GM12878 (cell line): ENCODE data around the gene DHX40. TPM values are rescaled to one million over a fixed set of nuclear protein-coding genes. Genes with fewer than 3 reads are reported as not detected.

Experiments
- ATAC-seq: fragments of 200-7000 bp; cut with Tn5 transposase; 3 replicates; pipeline ENCODE4 v1.9.1; 2020; ENCODE audit warnings: mild to moderate bottlenecking, moderate library complexity
- BruUV-seq: library from RNA; stranded (reverse); fragments of 400-500 nt; replicated peaks from 2 replicates; lab custom pipeline; 2021; lab: Mats Ljungman, UMichigan
- CTCF ChIA-PET: fragments of 300-600 bp; sonication (Branson Sonifier 250); formaldehyde crosslinking; extraction: SDS; loops from one replicate; lab custom pipeline; 2021; ENCODE audit warnings: inconsistent platforms; lab: Yijun Ruan, JAX
- POLR2A ChIA-PET: fragments of 350-600 bp; formaldehyde crosslinking; extraction: SDS; loops from one replicate; lab custom pipeline; 2021; ENCODE audit warnings: inconsistent platforms; lab: Charles Lee
- RAD21 ChIA-PET: fragments of 300-600 bp; sonication (Branson Sonifier 250); formaldehyde crosslinking; loops from one replicate; lab custom pipeline; 2023; ENCODE audit warnings: antibody characterized with exemption; ENCODE audit not compliant: unreplicated experiment; lab: Charles Lee
- SMC1A ChIA-PET: fragments of 300-600 bp; sonication (Branson Sonifier 250); formaldehyde crosslinking; loops from one replicate; lab custom pipeline; 2023; ENCODE audit not compliant: unreplicated experiment, uncharacterized antibody; lab: Charles Lee
- DNase-seq: peaks from one replicate; pipeline ENCODE4 v3.0.0-alpha.2; 2011; ENCODE audit warnings: low read depth, low spot score
- FAIRE-seq: peaks from 3 replicates; lab custom pipeline; 2011; peaks lifted over from hg19 to GRCh38; lab: Jason Lieb, UNC
- H2AFZ ChIP-seq: 2 replicates; pipeline ENCODE4 v1.6.0; 2011; ENCODE audit warnings: low read depth, low read length, control low read depth; ENCODE audit not compliant: control insufficient read depth
- H3K27ac ChIP-seq: 2 replicates; pipeline ENCODE4 v1.5.1; 2011; ENCODE audit warnings: control low read depth; ENCODE audit not compliant: control insufficient read depth, insufficient read depth
- H3K27me3 ChIP-seq, 2 experiments: replicated peaks in 1 of 2; 2 replicates each; pipeline versions ENCODE4 v1.6.0 to v1.6.1; 2011; ENCODE audit warnings: low read length in 1 of 2; ENCODE audit not compliant: control insufficient read depth in 2 of 2, insufficient read depth in 2 of 2
- H3K36me3 ChIP-seq, 2 experiments: 2 replicates each; pipeline ENCODE4 v1.5.1; 2011; ENCODE audit warnings: low read length in 1 of 2; ENCODE audit not compliant: control insufficient read depth in 2 of 2, insufficient read depth in 2 of 2
- H3K4me1 ChIP-seq: 2 replicates; pipeline ENCODE4 v1.6.1; 2011; ENCODE audit warnings: mild to moderate bottlenecking, low read length, moderate library complexity, mixed read lengths; ENCODE audit not compliant: control insufficient read depth, insufficient read depth
- H3K4me2 ChIP-seq: 2 replicates; pipeline ENCODE4 v1.6.0; 2011; ENCODE audit warnings: control low read depth; ENCODE audit not compliant: control insufficient read depth, insufficient read depth
- H3K4me3 ChIP-seq: fragments of 200-600 bp; sonication (generic); 2 replicates; pipeline ENCODE4 v1.5.1; 2016
- H3K79me2 ChIP-seq: 2 replicates; pipeline ENCODE4 v1.6.0; 2011; ENCODE audit warnings: low read length; ENCODE audit not compliant: control insufficient read depth, insufficient read depth
- H3K9ac ChIP-seq: 2 replicates; pipeline ENCODE4 v1.8.0; 2011; ENCODE audit warnings: low read length, control low read depth, mixed read lengths; ENCODE audit not compliant: control insufficient read depth, insufficient read depth
- H3K9me3 ChIP-seq: replicated peaks from 3 replicates; pipeline ENCODE4 v1.5.1; 2011; ENCODE audit warnings: mild to moderate bottlenecking, low read length; ENCODE audit not compliant: control insufficient read depth, insufficient read depth
- H4K20me1 ChIP-seq: 2 replicates; pipeline ENCODE4 v1.6.0; 2011; ENCODE audit not compliant: control insufficient read depth, insufficient read depth
- BCL11A ChIP-seq: IDR thresholded peaks from 2 replicates; pipeline ENCODE4 v1.6.1; 2011; ENCODE audit warnings: low read depth, low read length
- CBX3 ChIP-seq: fragments of 200-600 bp; sonication (generic); IDR thresholded peaks from 2 replicates; pipeline ENCODE4 v1.6.1; 2016; ENCODE audit warnings: low read depth, borderline replicate concordance
- CREB1 ChIP-seq: IDR thresholded peaks from 2 replicates; pipeline ENCODE4 v1.6.1; 2012; ENCODE audit warnings: low read depth, mild to moderate bottlenecking, inconsistent platforms
- DPF2 ChIP-seq: fragments of 450-650 bp; IDR thresholded peaks from 2 replicates; pipeline ENCODE4 v1.6.1; 2017; ENCODE audit warnings: mild to moderate bottlenecking
- EP300 ChIP-seq, 2 experiments: fragments of 150-350 bp in 1 of 2; IDR thresholded peaks; 2 replicates each; pipeline ENCODE4 v1.6.1; 2011 to 2012; ENCODE audit warnings: low read depth in 2 of 2, low read length in 2 of 2, borderline replicate concordance in 1 of 2, improper control_type of control experiment in 1 of 2, inconsistent platforms in 1 of 2; ENCODE audit not compliant: control insufficient read depth in 1 of 2
- FOXK2 ChIP-seq: fragments of 450-650 bp; IDR thresholded peaks from 2 replicates; pipeline ENCODE4 v1.6.1; 2017; ENCODE audit warnings: mild to moderate bottlenecking, moderate library complexity
- HDAC6 ChIP-seq: fragments of 200-600 bp; sonication (generic); IDR thresholded peaks from one replicate; pipeline ENCODE4 v1.8.0; 2017; ENCODE audit warnings: antibody characterized with exemption; ENCODE audit not compliant: unreplicated experiment
- IKZF2 ChIP-seq, 2 experiments: fragments of 450-650 bp; IDR thresholded peaks; 2 replicates each; pipeline ENCODE4 v1.6.1; 2017; ENCODE audit warnings: mild to moderate bottlenecking in 2 of 2, moderate library complexity in 2 of 2
- MEF2B ChIP-seq: fragments of 450-650 bp; IDR thresholded peaks from 2 replicates; pipeline ENCODE4 v1.6.1; 2018; ENCODE audit warnings: mild to moderate bottlenecking, moderate library complexity; ENCODE audit not compliant: partially characterized antibody, poor library complexity, severe bottlenecking
- MYB ChIP-seq: fragments of 150-350 bp; IDR thresholded peaks from 2 replicates; pipeline ENCODE4 v1.6.1; 2014; ENCODE audit warnings: mild to moderate bottlenecking, low read depth, low read length, borderline replicate concordance
- NFIC ChIP-seq: IDR thresholded peaks from 2 replicates; pipeline ENCODE4 v1.6.1; 2012; ENCODE audit warnings: low read depth, mild to moderate bottlenecking, inconsistent platforms, low read length, moderate library complexity
- NFYA ChIP-seq: IDR thresholded peaks from 2 replicates; pipeline ENCODE4 v1.6.1; 2011; ENCODE audit warnings: low read depth, mild to moderate bottlenecking, low read length, improper control_type of control experiment, borderline replicate concordance
- NRF1 ChIP-seq: conservative IDR thresholded peaks from 2 replicates; pipeline ENCODE4 v1.6.1; 2011; ENCODE audit warnings: mild to moderate bottlenecking, low read depth, low read length, improper control_type of control experiment
- RAD21 ChIP-seq: IDR thresholded peaks from 2 replicates; pipeline ENCODE4 v1.6.1; 2011; ENCODE audit warnings: mild to moderate bottlenecking, low read depth, low read length, moderate library complexity; ENCODE audit not compliant: insufficient read depth
- SIN3A ChIP-seq: IDR thresholded peaks from 2 replicates; pipeline ENCODE4 v1.6.1; 2012; ENCODE audit warnings: low read depth, low read length, improper control_type of control experiment
- WGBS: methylation state at CpG from one replicate; pipeline ENCODE4 v1.1.6; 2016; ENCODE audit warnings: low lambda C conversion rate; ENCODE audit not compliant: insufficient replicate concordance, insufficient coverage; ENCODE audit errors: missing lambda C conversion rate; 5-methylcytosine and 5-hydroxymethylcytosine counted together
- in situ Hi-C: fragments of 300-500 bp; cut with MboI; formaldehyde crosslinking; loops from 9 replicates; pipeline ENCODE4 v1.14.3; 2018; ENCODE audit warnings: mixed read lengths
- intact Hi-C: fragments of 100-400 bp; cut with micrococcal nuclease; formaldehyde crosslinking; loops from one replicate; pipeline ENCODE4 v1.14.2; 2022; ENCODE audit not compliant: unreplicated experiment
- polyA plus RNA-seq, 11 experiments: library from polyadenylated mRNA; depleted of rRNA in 4 of 11; unstranded in 6 of 11; stranded (reverse) in 5 of 11; fragments of >200 nt; fragmentation: Nextera tagmentation in 4 of 11; fragmentation: Illumina TruSeq in 1 of 11; extraction: Ambion mirVana in 4 of 11; extraction: Trizol in 1 of 11; gene quantifications; 1 replicate in 1 of 11; 2 replicates in 10 of 11; pipeline versions ENCODE4 v1.2.1 to v1.2.3, GENCODE V29; 2011 to 2016; ENCODE audit warnings: inconsistent platforms in 2 of 11, missing spikeins in 2 of 11, low read depth in 1 of 11
- total RNA-seq, 4 experiments: library from RNA; depleted of rRNA in 3 of 4; stranded (reverse); fragments of >200 nt in 3 of 4; fragmentation: Illumina TruSeq in 1 of 4; extraction: Trizol in 1 of 4; gene quantifications; 2 replicates each; pipeline versions ENCODE4 v1.2.1 to v1.2.3, GENCODE V29; 2013 to 2021
- TF ChIP-seq, protein P1 (sequence below): fragments of 450-650 bp; IDR thresholded peaks from 2 replicates; pipeline ENCODE4 v1.6.1; 2017; ENCODE audit warnings: low read depth, mild to moderate bottlenecking, moderate library complexity
- TF ChIP-seq, protein P2 (sequence below): fragments of 450-650 bp; IDR thresholded peaks from 2 replicates; pipeline ENCODE4 v1.6.1; 2018; ENCODE audit warnings: borderline replicate concordance, mild to moderate bottlenecking; ENCODE audit not compliant: partially characterized antibody
- TF ChIP-seq, protein P3 (sequence below): fragments of 150-350 bp; IDR thresholded peaks from 2 replicates; pipeline ENCODE4 v1.6.1; 2016; ENCODE audit warnings: low read depth, low read length

The DHX40 gene
- total and polyA plus RNA-seq, 10 of the 15 experiments (the other 5 are each of a cell fraction or from before 2014, with no cell fraction given): 4.8 to 29.2 (median 12.0) TPM

DNA sequence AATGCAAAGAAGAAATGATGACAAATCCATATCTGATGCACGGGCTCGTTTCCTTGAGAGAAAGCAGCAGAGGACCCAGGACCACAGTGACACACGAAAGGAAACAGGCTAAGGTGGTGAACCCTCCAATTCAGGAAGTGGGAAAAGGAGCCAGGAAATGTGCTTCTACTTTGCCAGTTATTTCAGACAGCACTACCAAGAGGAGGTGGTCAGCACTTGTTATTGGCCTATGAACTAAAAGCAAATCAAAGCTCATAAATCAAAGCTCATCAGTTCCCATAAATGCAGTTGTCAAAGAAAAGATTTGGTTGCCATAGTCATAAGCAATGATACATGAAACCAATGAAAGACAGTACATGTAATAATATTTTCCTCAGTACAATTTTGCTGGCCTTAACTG is 41.7 kb downstream of the DHX40 start:
- no peak overlapping the region for H3K4me2 ChIP-seq
- 96% methylated on average over 3 of the region's 3 CpGs for WGBS
- CTCF ChIA-PET: interaction anchor here (0.6 to 4.6 kb wide), 7 partner anchors 8 to 168 kb away, joined by 3 to 24 read pairs (median 3); partner anchors contain the start of gene CLTC
- peaks cover 2 to 10% of the 10 kb centered on the region in 2 experiments; a peak in 2 of 4 replicates for H3K36me3 ChIP-seq
- no peak overlapping the region for H3K4me3 ChIP-seq
- no peaks in the 10 kb centered on the region for H3K9me3 ChIP-seq
- FAIRE-seq (no peak), ATAC-seq (no peak), DNase-seq (no peak)
- H3K4me1 ChIP-seq: no peaks in the 10 kb centered on the region
- intact Hi-C loops (no loop called here), in situ Hi-C loops (no loop called here)
- H2AFZ ChIP-seq: no peak overlapping the region
- POLR2A ChIA-PET: interaction anchor here (0.6 kb wide), 1 partner anchor 347 kb away, joined by 5 read pairs; no protein-coding TSS in a partner anchor
- H4K20me1 ChIP-seq: no peaks in the 10 kb centered on the region
- SMC1A ChIA-PET: interaction anchor here (0.6 to 2.1 kb wide), 9 partner anchors 11 to 296 kb away, joined by 3 to 8 read pairs (median 3); no protein-coding TSS in a partner anchor
- RAD21 ChIA-PET: interaction anchor here (1.0 kb wide), 1 partner anchor 84 kb away, joined by 3 read pairs; no protein-coding TSS in a partner anchor
- no peak overlapping the region for H3K27ac ChIP-seq
- H3K27me3 ChIP-seq: no peaks in the 10 kb centered on the region
- no TSS peak for BruUV-seq
- H3K9ac ChIP-seq: no peak overlapping the region
- no peaks in the 10 kb centered on the region for H3K79me2 ChIP-seq
- TF ChIP-seq BCL11A (no peak), CBX3 (no peak), DPF2 (no peak), NFIC (no peak), CREB1 (no peak), MEF2B (no peak), MYB (no peak), SIN3A (no peak), RAD21 (no peak), NRF1 (no peak), EP300 (IDR thresholded peaks at IDR 0.05; ENCODE audit: borderline replicate concordance in 1 of 2, control insufficient read depth in 1 of 2, low read depth in 2 of 2, low read length in 2 of 2) (no peak), NFYA (no peak), HDAC6 (no peak), IKZF2 (IDR thresholded peaks at IDR 0.05) (no peak), FOXK2 (no peak)
- TF ChIP-seq, protein P1, sequence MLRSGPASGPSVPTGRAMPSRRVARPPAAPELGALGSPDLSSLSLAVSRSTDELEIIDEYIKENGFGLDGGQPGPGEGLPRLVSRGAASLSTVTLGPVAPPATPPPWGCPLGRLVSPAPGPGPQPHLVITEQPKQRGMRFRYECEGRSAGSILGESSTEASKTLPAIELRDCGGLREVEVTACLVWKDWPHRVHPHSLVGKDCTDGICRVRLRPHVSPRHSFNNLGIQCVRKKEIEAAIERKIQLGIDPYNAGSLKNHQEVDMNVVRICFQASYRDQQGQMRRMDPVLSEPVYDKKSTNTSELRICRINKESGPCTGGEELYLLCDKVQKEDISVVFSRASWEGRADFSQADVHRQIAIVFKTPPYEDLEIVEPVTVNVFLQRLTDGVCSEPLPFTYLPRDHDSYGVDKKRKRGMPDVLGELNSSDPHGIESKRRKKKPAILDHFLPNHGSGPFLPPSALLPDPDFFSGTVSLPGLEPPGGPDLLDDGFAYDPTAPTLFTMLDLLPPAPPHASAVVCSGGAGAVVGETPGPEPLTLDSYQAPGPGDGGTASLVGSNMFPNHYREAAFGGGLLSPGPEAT: no peak
- TF ChIP-seq, protein P2, sequence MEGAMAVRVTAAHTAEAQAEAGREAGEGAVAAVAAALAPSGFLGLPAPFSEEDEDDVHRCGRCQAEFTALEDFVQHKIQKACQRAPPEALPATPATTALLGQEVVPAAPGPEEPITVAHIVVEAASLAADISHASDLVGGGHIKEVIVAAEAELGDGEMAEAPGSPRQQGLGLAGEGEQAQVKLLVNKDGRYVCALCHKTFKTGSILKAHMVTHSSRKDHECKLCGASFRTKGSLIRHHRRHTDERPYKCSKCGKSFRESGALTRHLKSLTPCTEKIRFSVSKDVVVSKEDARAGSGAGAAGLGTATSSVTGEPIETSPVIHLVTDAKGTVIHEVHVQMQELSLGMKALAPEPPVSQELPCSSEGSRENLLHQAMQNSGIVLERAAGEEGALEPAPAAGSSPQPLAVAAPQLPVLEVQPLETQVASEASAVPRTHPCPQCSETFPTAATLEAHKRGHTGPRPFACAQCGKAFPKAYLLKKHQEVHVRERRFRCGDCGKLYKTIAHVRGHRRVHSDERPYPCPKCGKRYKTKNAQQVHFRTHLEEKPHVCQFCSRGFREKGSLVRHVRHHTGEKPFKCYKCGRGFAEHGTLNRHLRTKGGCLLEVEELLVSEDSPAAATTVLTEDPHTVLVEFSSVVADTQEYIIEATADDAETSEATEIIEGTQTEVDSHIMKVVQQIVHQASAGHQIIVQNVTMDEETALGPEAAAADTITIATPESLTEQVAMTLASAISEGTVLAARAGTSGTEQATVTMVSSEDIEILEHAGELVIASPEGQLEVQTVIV: no peak
- TF ChIP-seq, protein P3, sequence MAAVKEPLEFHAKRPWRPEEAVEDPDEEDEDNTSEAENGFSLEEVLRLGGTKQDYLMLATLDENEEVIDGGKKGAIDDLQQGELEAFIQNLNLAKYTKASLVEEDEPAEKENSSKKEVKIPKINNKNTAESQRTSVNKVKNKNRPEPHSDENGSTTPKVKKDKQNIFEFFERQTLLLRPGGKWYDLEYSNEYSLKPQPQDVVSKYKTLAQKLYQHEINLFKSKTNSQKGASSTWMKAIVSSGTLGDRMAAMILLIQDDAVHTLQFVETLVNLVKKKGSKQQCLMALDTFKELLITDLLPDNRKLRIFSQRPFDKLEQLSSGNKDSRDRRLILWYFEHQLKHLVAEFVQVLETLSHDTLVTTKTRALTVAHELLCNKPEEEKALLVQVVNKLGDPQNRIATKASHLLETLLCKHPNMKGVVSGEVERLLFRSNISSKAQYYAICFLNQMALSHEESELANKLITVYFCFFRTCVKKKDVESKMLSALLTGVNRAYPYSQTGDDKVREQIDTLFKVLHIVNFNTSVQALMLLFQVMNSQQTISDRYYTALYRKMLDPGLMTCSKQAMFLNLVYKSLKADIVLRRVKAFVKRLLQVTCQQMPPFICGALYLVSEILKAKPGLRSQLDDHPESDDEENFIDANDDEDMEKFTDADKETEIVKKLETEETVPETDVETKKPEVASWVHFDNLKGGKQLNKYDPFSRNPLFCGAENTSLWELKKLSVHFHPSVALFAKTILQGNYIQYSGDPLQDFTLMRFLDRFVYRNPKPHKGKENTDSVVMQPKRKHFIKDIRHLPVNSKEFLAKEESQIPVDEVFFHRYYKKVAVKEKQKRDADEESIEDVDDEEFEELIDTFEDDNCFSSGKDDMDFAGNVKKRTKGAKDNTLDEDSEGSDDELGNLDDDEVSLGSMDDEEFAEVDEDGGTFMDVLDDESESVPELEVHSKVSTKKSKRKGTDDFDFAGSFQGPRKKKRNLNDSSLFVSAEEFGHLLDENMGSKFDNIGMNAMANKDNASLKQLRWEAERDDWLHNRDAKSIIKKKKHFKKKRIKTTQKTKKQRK: no peak
